GM12892 (cell line): ENCODE measurements around the gene ZBTB7B.

Source experiments
- POLR2A ChIP-seq: IDR thresholded peaks from 2 replicates; pipeline ENCODE4 v1.6.1; 2011; ENCODE audit warnings: low read depth, low read length, control low read depth
- POLR2AphosphoS5 ChIP-seq: IDR thresholded peaks from 2 replicates; pipeline ENCODE4 v1.6.1; 2011; ENCODE audit warnings: low read depth, low read length, control low read depth

DNA sequence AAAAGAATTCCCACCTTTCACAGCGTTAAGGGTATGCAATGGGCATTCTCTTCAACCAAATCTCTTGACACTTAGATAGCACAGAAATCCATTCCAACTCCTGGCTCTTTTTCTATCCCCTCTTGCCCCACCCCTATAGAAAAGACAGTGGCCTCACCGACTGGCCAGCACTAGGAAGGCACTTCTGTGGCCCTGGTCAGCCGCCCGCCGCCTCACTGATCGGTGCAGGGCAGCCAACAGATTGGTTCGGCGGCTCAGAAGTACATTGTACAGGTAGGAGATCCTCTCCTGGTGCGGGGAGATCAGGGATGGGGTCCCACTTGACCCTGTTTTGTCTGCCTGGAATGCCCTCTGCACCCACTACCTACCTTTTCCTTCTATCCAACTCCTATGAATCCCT lies 21.7 kb downstream of the ZBTB7B start:
- TF ChIP-seq POLR2AphosphoS5 (no peak), POLR2A (no peak)
